Loucy (cell line): ENCODE data around the gene ANO9.

ENCODE experiments used
- EZH2phosphoT487 ChIP-seq: fragments of 200-600 bp; IDR thresholded peaks from 2 replicates; pipeline ENCODE4 v1.6.1; 2018; ENCODE audit warnings: antibody characterized with exemption, mild to moderate bottlenecking, moderate library complexity, borderline replicate concordance
- TF ChIP-seq, protein P1 (sequence below): fragments of 200-600 bp; sonication (generic); conservative IDR thresholded peaks from 2 replicates; pipeline ENCODE4 v1.5.1; 2014; ENCODE audit warnings: mild to moderate bottlenecking, antibody characterized with exemption, low read length

DNA sequence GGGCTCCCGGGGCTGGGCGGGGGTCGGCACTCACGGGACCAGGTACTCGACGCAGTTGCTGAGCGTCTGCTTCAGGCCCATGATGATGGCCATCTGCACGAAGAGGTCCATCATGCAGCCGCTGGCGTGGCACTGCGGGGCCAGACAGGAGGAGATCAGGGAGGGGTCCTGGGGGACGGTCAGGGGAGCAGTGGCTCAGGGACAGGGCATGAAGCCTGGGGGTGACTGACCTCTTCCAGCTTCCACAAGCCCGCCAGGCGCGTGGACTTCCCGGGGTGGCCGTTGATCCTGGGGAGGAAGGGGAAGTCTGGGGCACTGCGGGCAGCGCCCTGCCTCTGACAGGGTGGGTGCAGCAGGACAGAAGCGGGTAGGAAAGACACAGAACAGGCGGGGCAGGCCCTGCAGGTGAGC lies 20.9 kb downstream of the ANO9 start:
- TF ChIP-seq, protein P1, sequence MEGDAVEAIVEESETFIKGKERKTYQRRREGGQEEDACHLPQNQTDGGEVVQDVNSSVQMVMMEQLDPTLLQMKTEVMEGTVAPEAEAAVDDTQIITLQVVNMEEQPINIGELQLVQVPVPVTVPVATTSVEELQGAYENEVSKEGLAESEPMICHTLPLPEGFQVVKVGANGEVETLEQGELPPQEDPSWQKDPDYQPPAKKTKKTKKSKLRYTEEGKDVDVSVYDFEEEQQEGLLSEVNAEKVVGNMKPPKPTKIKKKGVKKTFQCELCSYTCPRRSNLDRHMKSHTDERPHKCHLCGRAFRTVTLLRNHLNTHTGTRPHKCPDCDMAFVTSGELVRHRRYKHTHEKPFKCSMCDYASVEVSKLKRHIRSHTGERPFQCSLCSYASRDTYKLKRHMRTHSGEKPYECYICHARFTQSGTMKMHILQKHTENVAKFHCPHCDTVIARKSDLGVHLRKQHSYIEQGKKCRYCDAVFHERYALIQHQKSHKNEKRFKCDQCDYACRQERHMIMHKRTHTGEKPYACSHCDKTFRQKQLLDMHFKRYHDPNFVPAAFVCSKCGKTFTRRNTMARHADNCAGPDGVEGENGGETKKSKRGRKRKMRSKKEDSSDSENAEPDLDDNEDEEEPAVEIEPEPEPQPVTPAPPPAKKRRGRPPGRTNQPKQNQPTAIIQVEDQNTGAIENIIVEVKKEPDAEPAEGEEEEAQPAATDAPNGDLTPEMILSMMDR: no peak
- TF ChIP-seq EZH2phosphoT487: no peak
